Frontal cortex (tissue), 4 donors: ENCODE results near the gene SRPRA. TPM values are rescaled to one million over a fixed set of nuclear protein-coding genes. Genes with fewer than 3 reads are reported as not detected.

Source experiments
- DNase-seq, 2 donors: peaks; one replicate each; pipeline ENCODE4 v3.0.0; 2012; ENCODE audit warnings: low spot score in 2 of 2
- FAIRE-seq: peaks from 2 replicates; lab custom pipeline; 2012; peaks lifted over from hg19 to GRCh38; lab: Jason Lieb, UNC
- small RNA-seq: library from RNA; depleted of rRNA; stranded (forward); fragments of <200 nt; gene quantifications from one replicate; pipeline ENCODE3, GENCODE V24; 2014
- total RNA-seq: library from RNA; depleted of rRNA; stranded (reverse); fragments of >200 nt; gene quantifications from one replicate; pipeline ENCODE4 v1.2.3, GENCODE V29; 2014
- donor health status: control.
- donor health status: control.
- donor health status: control.

Gene SRPRA
- total RNA-seq, 1 donor from 2014 or later = 6.9 TPM

GRCh38 chr11:126232683-126233082 lies 36.0 kb downstream of the SRPRA start:
- FAIRE-seq (peak; percentile 98), DNase-seq (no peak)

- no peak for FAIRE-seq
- peak in 1 of 2 donors; percentile 29 for DNase-seq
Measured at GRCh38 chr11:126231725-126232459, 36.8 kb downstream of the SRPRA start.

- no peak for FAIRE-seq
- no peak for DNase-seq
Measured at GRCh38 chr11:126229858-126230540, 38.7 kb downstream of the SRPRA start.

GRCh38 chr11:126226334-126227084 lies 42.2 kb downstream of the SRPRA start:
- FAIRE-seq = no peak

GRCh38 chr11:126225295-126225665 lies 43.4 kb downstream of the SRPRA start:
- FAIRE-seq = no peak
- no peak for DNase-seq

More at GRCh38 chr11:126226334-126227084, 42.2 kb downstream of the SRPRA start:
- DNase-seq = no peak

- DNase-seq (no peak), FAIRE-seq (no peak)
Measured at GRCh38 chr11:126224647-126225294, 43.9 kb downstream of the SRPRA start.

GRCh38 chr11:126219547-126219946 lies 49.1 kb downstream of the SRPRA start:
- DNase-seq = no peak
- no peak for FAIRE-seq

- no peak for FAIRE-seq
Measured at GRCh38 chr11:126217491-126217890, 51.2 kb downstream of the SRPRA start.

GRCh38 chr11:126216526-126217305 lies 52.0 kb downstream of the SRPRA start:
- DNase-seq (no peak), FAIRE-seq (no peak)

More at GRCh38 chr11:126217491-126217890, 51.2 kb downstream of the SRPRA start:
- no peak for DNase-seq

- FAIRE-seq = no peak
- no peak for DNase-seq
Measured at GRCh38 chr11:126214841-126215240, 53.9 kb downstream of the SRPRA start.

- no peak for FAIRE-seq
- no peak for DNase-seq
Measured at GRCh38 chr11:126214441-126214840, 54.3 kb downstream of the SRPRA start.

Small RNA genes within 50 kb of the gene (small RNA-seq; reads per million reads assigned to genes)
- gene RN7SL351P (not detected), gene RNU4-86P (not detected)

Other genes starting within 250 kb of the SRPRA start
- 32.6 TPM for gene CDON, start 206.0 kb downstream of the SRPRA start, total RNA-seq
- gene RPUSD4, start 57.2 kb downstream of the SRPRA start, total RNA-seq = 36.3 TPM
- gene FAM118B, start 57.1 kb downstream of the SRPRA start, total RNA-seq = 20.0 TPM
- 18.3 TPM for gene FOXRED1, start 259 bp upstream of the SRPRA start, total RNA-seq
- 2.0 TPM for gene TIRAP, start 14.2 kb upstream of the SRPRA start, total RNA-seq
- gene DCPS, start 35.2 kb upstream of the SRPRA start, total RNA-seq = 2.9 TPM
- gene ST3GAL4, start 86.8 kb upstream of the SRPRA start, total RNA-seq = 15.9 TPM